Inflammatory macrophage treated with lipopolysaccharide for 1 hour (primary cell): ENCODE data around the gene NOBOX.
"Not testable (repeated sequence)": the region's sequence is repeated elsewhere in the genome, so short reads cannot be mapped to it uniquely, and the experiment has no call there.

ENCODE experiments used
- DNase-seq, 2 donors: peaks; one replicate each; pipeline ENCODE4 v3.0.0-alpha.2; 2020 to 2022

Gene NOBOX

DNA sequence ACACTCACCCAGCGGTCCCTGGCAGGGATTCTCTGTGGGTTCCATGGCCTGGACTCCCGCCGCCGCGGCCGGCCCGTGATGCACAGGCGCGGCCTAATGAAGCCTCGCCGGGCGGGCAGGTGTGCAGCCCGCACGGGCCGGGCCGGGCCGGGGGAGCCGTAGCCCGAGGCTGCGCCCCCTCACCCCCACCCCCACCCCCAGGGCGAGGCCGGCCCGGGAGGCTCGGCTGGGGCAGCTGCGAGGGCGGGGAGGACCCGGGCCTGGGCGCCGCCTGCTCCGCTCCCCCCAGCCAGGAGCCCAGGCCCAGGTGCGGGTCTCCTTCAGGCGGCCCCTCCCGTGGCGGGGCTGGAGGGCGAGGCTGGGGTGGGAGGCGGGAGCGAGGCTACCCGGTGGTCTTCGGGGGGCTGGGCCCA is at the start of gene NOBOX:
Gene NOBOX (minus strand): TSS at position 45 of the 413 bp plus-strand sequence.
- DNase-seq = no peak

- DNase-seq = no peak
Observed at GRCh38 chr7:144452064-144452463, 48.6 kb upstream of the NOBOX start.

GRCh38 chr7:144445590-144445989 is 42.1 kb upstream of the NOBOX start:
- no peak for DNase-seq

GRCh38 chr7:144439717-144440205 is 36.3 kb upstream of the NOBOX start:
- DNase-seq = no peak

- DNase-seq = no peak
Observed at GRCh38 chr7:144438759-144439158, 35.3 kb upstream of the NOBOX start.

- DNase-seq = peak; percentile 27 to 80
Observed at GRCh38 chr7:144437370-144438191, 34.1 kb upstream of the NOBOX start.

DNA sequence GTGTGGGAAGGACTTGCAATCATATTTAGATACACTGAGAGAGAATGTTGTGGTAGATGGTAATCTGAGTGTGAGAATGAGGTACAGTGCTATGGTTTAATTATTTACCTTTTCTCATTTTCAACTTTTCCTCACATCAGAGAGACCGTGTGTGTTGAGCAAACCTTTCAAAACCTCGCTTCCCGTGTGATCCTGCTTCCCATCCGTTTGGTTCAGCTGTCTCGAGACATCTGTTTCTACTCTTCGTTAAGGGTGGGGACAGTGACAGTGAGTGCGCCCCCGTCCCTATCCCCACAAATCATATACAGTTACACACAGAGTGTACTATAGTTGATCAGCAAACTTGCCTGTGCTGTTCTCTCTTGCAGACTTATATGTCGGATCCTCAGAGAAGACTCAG is 33.0 kb upstream of the NOBOX start:
- no peak for DNase-seq

- DNase-seq = no peak
Observed at GRCh38 chr7:144428431-144428830, 24.9 kb upstream of the NOBOX start.

DNA sequence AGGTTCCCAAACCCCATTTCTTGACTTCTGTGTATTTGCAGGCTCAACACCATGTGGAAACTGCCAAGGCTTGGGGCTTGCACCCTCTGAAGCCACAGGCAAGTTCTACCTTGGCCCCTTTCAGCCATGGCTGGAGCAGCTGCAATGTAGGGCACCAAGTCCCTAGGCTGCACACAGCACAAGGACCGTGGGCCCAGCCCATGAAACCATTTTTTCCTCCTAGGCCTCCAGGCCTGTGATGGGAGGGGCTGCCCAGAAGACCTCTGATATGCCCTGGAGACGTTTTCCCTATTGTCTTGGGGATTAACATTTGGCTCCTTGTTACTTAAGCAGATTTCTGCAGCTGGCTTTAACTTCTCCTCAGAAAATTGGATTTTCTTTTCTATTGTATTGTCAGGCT is 24.0 kb upstream of the NOBOX start:
- not testable (repeated sequence) for DNase-seq

- DNase-seq = not testable (repeated sequence)
Observed at GRCh38 chr7:144418931-144419330, 15.4 kb upstream of the NOBOX start.

DNA sequence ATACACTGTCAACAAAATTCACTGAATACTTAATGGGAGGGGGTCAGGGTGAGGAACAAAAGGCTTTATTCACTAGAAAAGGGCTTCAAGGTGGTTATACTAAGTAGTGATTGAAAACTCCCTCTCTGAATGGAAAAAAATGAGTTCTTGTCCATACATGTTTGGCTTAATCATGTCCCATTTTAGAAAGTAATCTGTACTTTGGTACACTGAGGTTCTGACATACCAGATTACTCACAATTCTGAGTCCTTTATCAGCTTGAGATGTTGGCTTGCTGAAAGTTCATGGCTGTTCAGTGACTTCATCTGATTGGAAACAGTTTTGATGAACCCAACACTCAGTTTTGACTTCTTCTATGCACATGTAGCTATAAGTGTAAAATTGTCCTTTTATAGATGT is 12.8 kb upstream of the NOBOX start:
- DNase-seq = no peak

DNA sequence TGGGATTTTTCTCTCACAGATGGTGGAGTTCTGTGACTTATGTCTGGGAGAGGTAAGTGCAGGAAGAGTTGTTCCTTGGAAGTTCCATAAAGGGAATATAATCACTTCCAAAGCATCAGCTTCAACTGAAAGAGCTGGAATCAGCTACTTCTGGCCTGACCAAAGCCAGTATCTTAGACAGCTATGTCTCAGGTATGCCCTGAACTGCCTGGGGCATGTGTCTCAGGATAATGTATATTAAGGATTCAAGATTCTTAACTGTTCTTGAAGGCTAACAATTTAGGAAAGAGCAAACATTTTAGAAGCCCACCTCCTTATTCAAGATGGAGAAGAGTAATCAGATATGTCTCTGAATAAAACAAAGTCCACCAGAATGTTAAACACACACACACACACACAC is 12.4 kb upstream of the NOBOX start:
- no peak for DNase-seq

DNA sequence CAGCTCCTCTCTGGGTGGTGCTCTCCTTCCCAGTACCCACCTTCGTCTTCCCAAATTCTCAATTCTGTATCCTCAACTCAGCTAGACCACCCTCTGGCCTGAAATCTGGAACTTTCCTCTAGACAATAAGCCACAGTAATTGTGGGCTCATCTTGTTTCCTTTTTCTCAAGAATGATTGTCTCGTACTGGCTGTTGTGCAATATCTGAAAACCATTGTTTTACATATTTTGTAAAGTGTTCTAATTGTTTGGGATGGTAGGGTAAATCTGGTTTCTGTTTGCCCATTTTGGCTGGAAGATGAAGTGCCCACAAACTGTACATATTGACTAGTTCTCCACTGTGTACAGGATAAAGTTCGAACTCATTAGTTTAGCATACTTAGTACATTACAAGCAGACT is 11.3 kb upstream of the NOBOX start:
- DNase-seq = peak; percentile 7 to 44

DNA sequence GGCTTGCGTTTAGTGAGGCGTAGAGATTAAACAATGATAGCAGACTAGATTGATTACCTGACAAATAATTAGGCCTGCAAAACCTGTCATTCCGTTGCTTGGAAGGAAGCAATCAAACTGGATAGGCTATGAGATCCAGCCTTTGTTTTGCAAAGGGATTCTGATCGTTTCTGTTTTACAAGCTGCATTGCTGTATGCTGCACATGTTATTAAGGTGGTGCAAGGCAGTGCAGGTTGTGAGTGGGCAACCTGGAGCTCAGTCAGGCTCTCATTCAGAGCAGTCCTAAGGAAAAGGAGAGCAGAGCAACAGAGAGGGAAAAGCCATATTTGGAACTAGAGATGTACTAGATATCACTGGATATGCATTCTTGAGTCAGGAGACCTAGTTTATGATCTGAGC is 6.9 kb upstream of the NOBOX start:
- no peak for DNase-seq

DNA sequence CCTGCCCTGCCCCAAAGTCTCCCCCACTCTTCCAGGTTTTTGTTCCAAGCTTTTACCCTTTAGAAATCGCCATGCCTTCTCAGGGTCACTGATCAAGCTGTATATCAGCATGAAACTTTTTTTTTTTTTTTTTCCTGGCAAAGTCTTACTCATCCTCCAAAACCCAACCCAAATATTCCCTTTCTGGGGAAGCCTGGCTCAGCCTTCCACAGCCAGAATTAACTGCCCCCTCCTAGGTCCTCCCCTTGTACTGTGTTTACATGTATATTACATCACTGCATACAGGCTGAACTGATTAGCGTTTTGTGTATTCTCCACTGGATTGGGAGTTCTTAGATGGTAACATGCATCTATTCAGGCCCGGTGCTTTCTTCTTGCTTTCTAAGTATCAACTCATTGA is 4.6 kb upstream of the NOBOX start:
- no peak for DNase-seq

GRCh38 chr7:144407266-144407931 is 3.9 kb upstream of the NOBOX start:
- DNase-seq = no peak

DNA sequence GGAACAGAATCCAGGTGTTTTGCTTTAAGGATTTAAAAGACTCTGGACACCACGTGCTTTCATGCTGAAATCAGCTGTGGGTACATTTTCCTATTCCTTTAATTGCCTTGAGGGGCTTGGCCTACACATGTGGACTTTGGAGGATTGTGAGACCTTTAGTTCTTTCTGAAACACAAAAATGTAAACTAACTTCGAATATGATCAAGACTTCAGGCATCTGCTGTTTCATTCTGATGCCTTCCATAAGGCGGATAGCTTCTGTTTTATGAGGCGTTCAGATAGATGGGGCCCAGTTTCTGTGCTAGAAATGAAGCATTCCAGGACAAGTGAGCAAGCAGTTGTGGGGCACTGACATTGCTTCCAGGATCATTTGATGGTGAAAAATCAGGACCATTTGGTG is 1.5 kb upstream of the NOBOX start:
- DNase-seq = no peak

- DNase-seq = no peak
Observed at GRCh38 chr7:144403102-144403501, 391 bp downstream of the NOBOX start.

- DNase-seq = no peak
Observed at GRCh38 chr7:144401490-144401889, 2.0 kb downstream of the NOBOX start.

DNA sequence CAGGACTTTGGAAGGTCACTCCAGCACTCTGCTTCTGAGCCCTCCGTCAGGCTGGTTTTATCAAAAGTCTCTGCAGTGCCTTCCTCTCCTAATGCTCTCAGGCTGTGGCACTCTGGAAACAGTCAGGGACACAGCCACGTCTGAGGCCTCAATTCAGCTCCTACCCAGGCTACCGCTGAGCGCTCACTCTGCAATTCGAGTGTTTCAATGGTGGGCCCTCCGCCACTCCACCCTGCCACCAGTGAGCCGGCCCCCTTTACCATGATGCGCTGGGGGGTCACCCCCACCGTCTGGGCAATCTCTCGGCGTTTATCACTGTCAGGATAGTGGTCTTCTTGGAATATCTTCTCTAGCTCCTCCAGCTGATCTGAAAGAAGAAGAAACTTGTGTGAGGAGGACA is 3.5 kb downstream of the NOBOX start:
- DNase-seq = no peak

GRCh38 chr7:144398911-144399310 is 4.6 kb downstream of the NOBOX start:
- no peak for DNase-seq

DNA sequence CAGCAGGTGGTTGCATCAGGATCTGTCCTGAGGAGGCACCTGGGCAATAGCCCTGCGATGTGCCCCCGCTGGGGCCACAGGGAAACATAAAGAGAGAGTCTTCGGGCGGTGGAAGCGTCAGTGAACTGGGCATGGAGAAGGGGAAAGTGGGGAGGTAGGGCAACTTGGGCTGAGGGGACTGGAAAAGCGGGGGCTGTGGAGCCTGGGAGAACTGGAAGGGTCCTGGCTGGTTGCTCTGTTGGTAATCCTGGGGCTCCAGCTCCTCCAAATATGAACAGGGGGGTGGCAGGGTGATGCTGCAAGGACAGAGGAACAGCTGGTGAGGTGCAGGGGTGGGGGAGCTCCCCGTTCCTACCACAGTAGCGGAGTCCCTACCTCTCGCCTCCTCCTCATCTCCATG is 5.2 kb downstream of the NOBOX start:
- no peak for DNase-seq

- no peak for DNase-seq
Observed at GRCh38 chr7:144397086-144397485, 6.4 kb downstream of the NOBOX start.

DNA sequence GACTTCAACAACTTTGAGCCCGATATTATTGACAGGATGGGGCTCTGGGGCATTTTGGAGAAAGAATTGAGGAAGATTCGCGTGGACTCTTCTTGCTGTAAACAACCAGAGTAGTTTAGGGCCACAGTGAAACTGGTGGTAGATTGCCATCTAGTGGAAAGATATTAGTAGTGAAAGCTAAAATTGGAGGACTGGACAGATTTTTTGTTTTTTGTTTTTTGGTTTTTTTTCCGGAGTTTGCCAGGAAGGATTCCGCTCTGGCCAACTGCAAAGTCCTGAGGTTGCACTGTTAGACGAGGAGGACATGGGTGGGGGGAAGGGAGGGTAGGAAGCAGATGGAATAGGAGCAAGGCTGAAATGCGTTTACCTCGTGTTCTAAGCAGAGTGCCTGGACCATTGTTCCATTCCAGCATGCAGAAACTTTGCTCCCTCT is 11.7 kb downstream of the NOBOX start:
- peak; percentile 20 to 71 for DNase-seq
